HepG2 (cell line): Measurements from ENCODE around the gene VPS13C. TPM values are rescaled to one million over a fixed set of nuclear protein-coding genes. Genes with fewer than 3 reads are reported as not detected.

Experiments
- ATAC-seq: fragments of 200-7000 bp; cut with Tn5 transposase; 3 replicates; pipeline ENCODE4 v1.9.1; 2020; ENCODE audit warnings: mild to moderate bottlenecking, moderate library complexity
- Bru-seq: library from RNA; stranded (reverse); fragments of 400-500 nt; gene quantifications from one replicate; lab custom pipeline; 2021; lab: Mats Ljungman, UMichigan
- BruChase-seq, 2 experiments: library from RNA; stranded (reverse); fragments of 400-500 nt; gene quantifications; one replicate each; lab custom pipeline; 2021; lab: Mats Ljungman, UMichigan
- BruUV-seq: library from RNA; stranded (reverse); fragments of 400-500 nt; replicated peaks from 2 replicates; lab custom pipeline; 2021; lab: Mats Ljungman, UMichigan
- CTCF ChIA-PET: fragments of 300-600 bp; formaldehyde crosslinking; extraction: SDS; loops from one replicate; lab custom pipeline; 2021; ENCODE audit warnings: low total read pairs, inconsistent platforms, low intra/inter-chr PET ratio; lab: Yijun Ruan, JAX
- POLR2A ChIA-PET: fragments of 350-600 bp; sonication (Branson Sonifier 250); formaldehyde crosslinking; loops from one replicate; lab custom pipeline; 2020; ENCODE audit warnings: antibody characterized with exemption, inconsistent platforms; lab: Yijun Ruan, JAX
- DNase-seq: peaks from one replicate; pipeline ENCODE4 v3.0.0-alpha.2; 2015; ENCODE audit warnings: low spot score
- FAIRE-seq: peaks from 3 replicates; lab custom pipeline; 2011; peaks lifted over from hg19 to GRCh38; lab: Jason Lieb, UNC
- H2AFZ ChIP-seq: one replicate; pipeline ENCODE4 v1.6.1; 2011; ENCODE audit warnings: low read length, inconsistent platforms
- H3K27ac ChIP-seq: fragments of 300-600 bp; 3 replicates; pipeline ENCODE4 v1.8.0; 2011; ENCODE audit warnings: mixed run types, mild to moderate bottlenecking, mixed read lengths, low read length, inconsistent platforms; ENCODE audit not compliant: insufficient read depth; ENCODE audit errors: extremely low read length
- H3K27me3 ChIP-seq, 2 experiments: fragments of 200-600 bp in 1 of 2; 2 replicates in 1 of 2; 3 replicates in 1 of 2; pipeline versions ENCODE4 v1.6.0 to v1.8.0; 2011; ENCODE audit warnings: low read length in 2 of 2, mild to moderate bottlenecking in 2 of 2, moderate library complexity in 2 of 2, inconsistent platforms in 1 of 2; ENCODE audit not compliant: insufficient read depth in 2 of 2, control insufficient read depth in 1 of 2
- H3K36me3 ChIP-seq, 2 experiments: fragments of 200-600 bp in 1 of 2; replicated peaks in 1 of 2; 2 replicates in 1 of 2; 3 replicates in 1 of 2; pipeline versions ENCODE4 v1.5.1 to v1.8.0; 2011; ENCODE audit warnings: low read length in 2 of 2, inconsistent platforms in 1 of 2; ENCODE audit not compliant: insufficient read depth in 2 of 2, control insufficient read depth in 1 of 2
- H3K4me1 ChIP-seq: 2 replicates; pipeline ENCODE4 v1.5.1; 2012; ENCODE audit warnings: low read length, inconsistent platforms; ENCODE audit not compliant: insufficient read depth
- H3K4me2 ChIP-seq: 2 replicates; pipeline ENCODE4 v1.6.0; 2011; ENCODE audit warnings: low read depth, low read length, inconsistent platforms
- H3K4me3 ChIP-seq, 3 experiments: fragments of 200-600 bp in 1 of 3; sonication (generic), shearing (Covaris generic) in 1 of 3; replicated peaks in 1 of 3; 2 replicates each; pipeline ENCODE4 v1.5.1; 2011 to 2016; ENCODE audit warnings: low read length in 3 of 3, inconsistent platforms in 2 of 3, low read depth in 2 of 3, mild to moderate bottlenecking in 2 of 3, control low read depth in 1 of 3, mixed read lengths in 1 of 3; ENCODE audit not compliant: insufficient read depth in 1 of 3
- H3K79me2 ChIP-seq: one replicate; pipeline ENCODE4 v1.6.1; 2011; ENCODE audit warnings: low read length, inconsistent platforms; ENCODE audit not compliant: insufficient read depth
- H3K9ac ChIP-seq: 2 replicates; pipeline ENCODE4 v1.6.0; 2011; ENCODE audit warnings: mild to moderate bottlenecking, low read depth, low read length, inconsistent platforms; ENCODE audit not compliant: insufficient read depth
- H3K9me3 ChIP-seq: 2 replicates; pipeline ENCODE4 v1.5.1; 2012; ENCODE audit warnings: mild to moderate bottlenecking, low read length
- H4K20me1 ChIP-seq: 2 replicates; pipeline ENCODE4 v1.6.0; 2011; ENCODE audit warnings: inconsistent platforms, mild to moderate bottlenecking, low read length, moderate library complexity; ENCODE audit not compliant: insufficient read depth
- CHD4 ChIP-seq: fragments of 200-600 bp; sonication (generic); IDR thresholded peaks from 2 replicates; pipeline ENCODE4 v1.7.0; 2017; ENCODE audit warnings: mild to moderate bottlenecking, low read length, borderline replicate concordance
- EZH2 ChIP-seq: conservative IDR thresholded peaks from 2 replicates; pipeline ENCODE4 v1.6.1; 2012; ENCODE audit warnings: mild to moderate bottlenecking, low read depth, low read length, moderate library complexity
- MEF2D ChIP-seq: sonication (generic); formaldehyde crosslinking; IDR thresholded peaks from 2 replicates; pipeline ENCODE4 v1.5.1; 2020; ENCODE audit warnings: mild to moderate bottlenecking, missing genetic modification reagents
- SP4 ChIP-seq: sonication (generic); formaldehyde crosslinking; IDR thresholded peaks from 2 replicates; pipeline ENCODE4 v1.8.1; 2023; ENCODE audit warnings: mild to moderate bottlenecking, missing genetic modification reagents
- TGIF2 ChIP-seq: IDR thresholded peaks from 2 replicates; pipeline ENCODE4 v1.6.1; 2016; ENCODE audit warnings: control low read depth, missing compliant biosample characterization
- TOE1 ChIP-seq: sonication (generic); formaldehyde crosslinking; IDR thresholded peaks from 2 replicates; pipeline ENCODE4 v1.4.0; 2020; ENCODE audit warnings: mild to moderate bottlenecking, missing genetic modification reagents
- ZBTB38 ChIP-seq: sonication (generic); formaldehyde crosslinking; IDR thresholded peaks from 2 replicates; pipeline ENCODE4 v1.5.1; 2020; ENCODE audit warnings: mild to moderate bottlenecking, missing genetic modification reagents
- ZNF274 ChIP-seq: sonication (generic); formaldehyde crosslinking; IDR thresholded peaks from 2 replicates; pipeline ENCODE4 v1.5.1; 2020; ENCODE audit warnings: mild to moderate bottlenecking, missing genetic modification reagents
- ZNF446 ChIP-seq: sonication (generic); formaldehyde crosslinking; IDR thresholded peaks from 2 replicates; pipeline ENCODE4 v1.5.0; 2020; ENCODE audit warnings: mild to moderate bottlenecking, missing genetic modification reagents
- WGBS: methylation state at CpG from one replicate; pipeline ENCODE4 v1.1.6; 2017; ENCODE audit warnings: low lambda C conversion rate; 5-methylcytosine and 5-hydroxymethylcytosine counted together
- in situ Hi-C: cut with HindIII; loops from 2 replicates; pipeline ENCODE4 v1.10.0; 2017; ENCODE audit warnings: low pct_unique_long_range_greater_than_20kb; ENCODE audit not compliant: extremely low pct_ligation_motif_present
- intact Hi-C: fragments of 100-400 bp; cut with micrococcal nuclease; formaldehyde crosslinking; loops from one replicate; pipeline ENCODE4 v1.10.0; 2022; ENCODE audit not compliant: unreplicated experiment
- long read RNA-seq, 2 experiments: library from RNA in 1 of 2; library from polyadenylated mRNA in 1 of 2; stranded (forward) in 1 of 2; unstranded in 1 of 2; transcript quantifications; one replicate each; pipeline ENCODE4 v2.0.0, GENCODE V29; 2019 to 2022
- polyA minus RNA-seq, 3 experiments: library from RNA; depleted of rRNA, polyadenylated mRNA; stranded (reverse); fragments of >200 nt; gene quantifications; 2 replicates each; pipeline ENCODE4 v1.2.3, GENCODE V29; 2011; ENCODE audit warnings: low replicate concordance in 1 of 3
- polyA plus RNA-seq, 8 experiments: library from polyadenylated mRNA; depleted of rRNA in 3 of 8; stranded (reverse) in 7 of 8; unstranded in 1 of 8; fragments of >200 nt; fragmentation: Illumina TruSeq in 4 of 8; extraction: Trizol in 4 of 8; gene quantifications; 2 replicates each; pipeline versions ENCODE4 v1.2.1 to v1.2.3, GENCODE V29; 2011 to 2016; ENCODE audit warnings: low read depth in 4 of 8, missing spikeins in 1 of 8, mixed read lengths in 1 of 8; ENCODE audit not compliant: insufficient read depth in 1 of 8
- total RNA-seq, 5 experiments: library from RNA; depleted of rRNA; stranded (reverse); fragments of >200 nt; fragmentation: Illumina TruSeq; extraction: Trizol; gene quantifications; 2 replicates each; pipeline ENCODE4 v1.2.3, GENCODE V29; 2016; ENCODE audit warnings: low read depth in 1 of 5
- TF ChIP-seq, protein P1 (sequence below): sonication (generic); formaldehyde crosslinking; IDR thresholded peaks from 2 replicates; pipeline ENCODE4 v1.4.0; 2020; ENCODE audit warnings: mild to moderate bottlenecking, missing genetic modification reagents
- TF ChIP-seq, protein P2 (sequence below): sonication (generic); formaldehyde crosslinking; IDR thresholded peaks from 2 replicates; pipeline ENCODE4 v1.5.0; 2020; ENCODE audit warnings: missing genetic modification reagents

Gene VPS13C
- total RNA-seq (2016; rRNA removed; fragmentation: Illumina TruSeq; extraction: Trizol) = 26.8 and 27.6 TPM in 2 replicates
- 3.3 and 3.6 TPM in 2 replicates for total RNA-seq (2016; cell fraction: cytosol; rRNA removed; fragmentation: Illumina TruSeq; extraction: Trizol; ENCODE audit: low read depth)
- 24.0 and 25.4 TPM in 2 replicates for total RNA-seq (2016; cell fraction: insoluble cytoplasmic fraction; rRNA removed; fragmentation: Illumina TruSeq; extraction: Trizol)
- total RNA-seq (2016; cell fraction: membrane; rRNA removed; fragmentation: Illumina TruSeq; extraction: Trizol) = 3.6 and 4.9 TPM in 2 replicates
- 89.1 and 91.0 TPM in 2 replicates for total RNA-seq (2016; cell fraction: nucleus; rRNA removed; fragmentation: Illumina TruSeq; extraction: Trizol)
- 9.1 and 10.9 TPM in 2 replicates for polyA plus RNA-seq (2011; rRNA removed)
- 3.6 and 5.3 TPM in 2 replicates for polyA plus RNA-seq (2011; cell fraction: cytosol; rRNA removed)
- polyA plus RNA-seq (2011; cell fraction: nucleus; rRNA removed) = 21.5 and 22.4 TPM in 2 replicates
- polyA plus RNA-seq (2012) = 13.0 and 13.7 TPM in 2 replicates
- 0.58 and 0.61 TPM in 2 replicates for polyA plus RNA-seq (2016; cell fraction: cytosol; fragmentation: Illumina TruSeq; extraction: Trizol; ENCODE audit: low read depth)
- 10.6 and 13.4 TPM in 2 replicates for polyA plus RNA-seq (2016; cell fraction: insoluble cytoplasmic fraction; fragmentation: Illumina TruSeq; extraction: Trizol; ENCODE audit: low read depth)
- polyA plus RNA-seq (2016; cell fraction: membrane; fragmentation: Illumina TruSeq; extraction: Trizol; ENCODE audit: low read depth) = 0.87 and 1.5 TPM in 2 replicates
- polyA plus RNA-seq (2016; cell fraction: nucleus; fragmentation: Illumina TruSeq; extraction: Trizol; ENCODE audit: insufficient read depth, low read depth) = 51.1 and 54.5 TPM in 2 replicates
- 35.0 and 40.3 TPM in 2 replicates for polyA minus RNA-seq (2011; rRNA and poly(A)+ RNA removed; ENCODE audit: low replicate concordance)
- 33.1 and 34.0 TPM in 2 replicates for polyA minus RNA-seq (2011; cell fraction: cytosol; rRNA and poly(A)+ RNA removed)
- polyA minus RNA-seq (2011; cell fraction: nucleus; rRNA and poly(A)+ RNA removed) = 230 and 238 TPM in 2 replicates
- percentile 82 among the genes with signal in this experiment for Bru-seq, nascent RNA
- percentile 82 among the genes with signal in this experiment for BruChase-seq, experiment 1, labeled RNA remaining after a 6-hour chase
- BruChase-seq, experiment 2, labeled RNA remaining after a 2-hour chase = percentile 85 among the genes with signal in this experiment
- long read RNA-seq, experiment 1, partial matches to known transcripts = 5 of 6 reads
- long read RNA-seq, experiment 1, other reads (novel, unspliced or antisense) = 1 of 6 reads
- long read RNA-seq, experiment 2, partial matches to known transcripts = 0 of 5 reads
- long read RNA-seq, experiment 2, other reads (novel, unspliced or antisense) = 5 of 5 reads

DNA sequence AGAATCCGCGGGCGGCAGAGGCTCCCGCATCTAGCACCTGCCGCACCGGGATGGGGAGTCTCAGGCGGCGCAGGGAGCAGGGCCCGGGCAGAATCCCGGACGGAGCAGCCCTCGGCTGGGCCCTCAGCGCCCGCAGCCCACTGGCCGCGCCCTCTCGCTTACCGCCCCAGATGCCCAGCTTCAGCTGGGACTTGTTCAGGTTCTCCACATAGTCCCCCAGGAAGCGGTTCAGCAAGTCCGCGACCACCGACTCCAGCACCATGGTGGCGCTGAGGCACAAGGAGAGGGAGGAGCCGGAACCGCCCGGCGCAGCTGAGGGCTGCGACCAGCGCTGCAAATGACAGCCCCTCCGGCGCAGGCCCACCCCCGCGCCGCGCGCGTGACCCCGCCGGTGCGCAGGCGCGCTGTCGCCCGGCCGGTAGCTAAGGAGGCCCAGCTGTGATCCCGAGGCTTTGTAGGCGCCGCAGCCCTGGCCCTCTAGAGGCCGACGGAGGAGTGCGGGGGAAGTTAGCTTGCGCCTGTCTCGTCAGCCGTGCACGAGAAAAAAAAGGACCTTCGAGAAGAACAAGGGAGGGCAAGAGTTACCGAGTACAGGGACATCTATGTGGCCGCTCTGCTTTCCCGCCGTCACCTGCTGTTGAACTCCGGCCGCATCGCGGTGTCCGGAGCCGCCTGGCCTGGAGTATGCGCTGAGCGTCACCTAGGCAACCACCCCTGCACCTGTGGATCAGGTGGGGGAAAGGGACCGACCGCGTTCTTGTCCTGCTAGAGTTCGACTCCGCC lies at the start of gene VPS13C:
TSS of gene VPS13C (minus strand) at position 335 of the 783 bp plus-strand sequence. CDS start at position 262, 73 bp downstream.
- Histone ChIP-seq H3K27ac (peak within 1 kb of the TSS; percentile 75), H3K36me3 (no peaks in the 10 kb centered on the region), H3K4me2 (peak within 1 kb of the TSS; percentile 95), H3K4me1 (peaks cover 26% of the 10 kb centered on the region), H3K79me2 (peaks cover 31% of the 10 kb centered on the region), H3K9me3 (no peaks in the 10 kb centered on the region), H3K4me3 (peak within 1 kb of the TSS; percentile 80 to 96 (median 95)), H4K20me1 (no peaks in the 10 kb centered on the region), H3K9ac (peak within 1 kb of the TSS; percentile 83), H3K27me3 (peaks cover 0 to 3% of the 10 kb centered on the region in 2 experiments; a peak in 1 of 5 replicates), H2AFZ (peak within 1 kb of the TSS; percentile 73)
- ATAC-seq (peak; percentile 94), FAIRE-seq (no peak), DNase-seq (peak; percentile 90)
- ChIA-PET CTCF (no interaction called here), POLR2A (interaction anchor here (1.0 kb wide), 1 partner anchor 14 kb away, joined by 3 read pairs; no protein-coding TSS in a partner anchor)
- WGBS = 2% methylated on average over 17 of the region's 73 CpGs
- in situ Hi-C loops = no loop called here
- intact Hi-C loops = no loop called here
- BruUV-seq = no TSS peak
- TF ChIP-seq, protein P1, sequence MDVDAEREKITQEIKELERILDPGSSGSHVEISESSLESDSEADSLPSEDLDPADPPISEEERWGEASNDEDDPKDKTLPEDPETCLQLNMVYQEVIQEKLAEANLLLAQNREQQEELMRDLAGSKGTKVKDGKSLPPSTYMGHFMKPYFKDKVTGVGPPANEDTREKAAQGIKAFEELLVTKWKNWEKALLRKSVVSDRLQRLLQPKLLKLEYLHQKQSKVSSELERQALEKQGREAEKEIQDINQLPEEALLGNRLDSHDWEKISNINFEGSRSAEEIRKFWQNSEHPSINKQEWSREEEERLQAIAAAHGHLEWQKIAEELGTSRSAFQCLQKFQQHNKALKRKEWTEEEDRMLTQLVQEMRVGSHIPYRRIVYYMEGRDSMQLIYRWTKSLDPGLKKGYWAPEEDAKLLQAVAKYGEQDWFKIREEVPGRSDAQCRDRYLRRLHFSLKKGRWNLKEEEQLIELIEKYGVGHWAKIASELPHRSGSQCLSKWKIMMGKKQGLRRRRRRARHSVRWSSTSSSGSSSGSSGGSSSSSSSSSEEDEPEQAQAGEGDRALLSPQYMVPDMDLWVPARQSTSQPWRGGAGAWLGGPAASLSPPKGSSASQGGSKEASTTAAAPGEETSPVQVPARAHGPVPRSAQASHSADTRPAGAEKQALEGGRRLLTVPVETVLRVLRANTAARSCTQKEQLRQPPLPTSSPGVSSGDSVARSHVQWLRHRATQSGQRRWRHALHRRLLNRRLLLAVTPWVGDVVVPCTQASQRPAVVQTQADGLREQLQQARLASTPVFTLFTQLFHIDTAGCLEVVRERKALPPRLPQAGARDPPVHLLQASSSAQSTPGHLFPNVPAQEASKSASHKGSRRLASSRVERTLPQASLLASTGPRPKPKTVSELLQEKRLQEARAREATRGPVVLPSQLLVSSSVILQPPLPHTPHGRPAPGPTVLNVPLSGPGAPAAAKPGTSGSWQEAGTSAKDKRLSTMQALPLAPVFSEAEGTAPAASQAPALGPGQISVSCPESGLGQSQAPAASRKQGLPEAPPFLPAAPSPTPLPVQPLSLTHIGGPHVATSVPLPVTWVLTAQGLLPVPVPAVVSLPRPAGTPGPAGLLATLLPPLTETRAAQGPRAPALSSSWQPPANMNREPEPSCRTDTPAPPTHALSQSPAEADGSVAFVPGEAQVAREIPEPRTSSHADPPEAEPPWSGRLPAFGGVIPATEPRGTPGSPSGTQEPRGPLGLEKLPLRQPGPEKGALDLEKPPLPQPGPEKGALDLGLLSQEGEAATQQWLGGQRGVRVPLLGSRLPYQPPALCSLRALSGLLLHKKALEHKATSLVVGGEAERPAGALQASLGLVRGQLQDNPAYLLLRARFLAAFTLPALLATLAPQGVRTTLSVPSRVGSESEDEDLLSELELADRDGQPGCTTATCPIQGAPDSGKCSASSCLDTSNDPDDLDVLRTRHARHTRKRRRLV (CRISPR knock-in tag) = peak; percentile 46; the same call in 1 of the 2 replicates
- TF ChIP-seq, protein P2, sequence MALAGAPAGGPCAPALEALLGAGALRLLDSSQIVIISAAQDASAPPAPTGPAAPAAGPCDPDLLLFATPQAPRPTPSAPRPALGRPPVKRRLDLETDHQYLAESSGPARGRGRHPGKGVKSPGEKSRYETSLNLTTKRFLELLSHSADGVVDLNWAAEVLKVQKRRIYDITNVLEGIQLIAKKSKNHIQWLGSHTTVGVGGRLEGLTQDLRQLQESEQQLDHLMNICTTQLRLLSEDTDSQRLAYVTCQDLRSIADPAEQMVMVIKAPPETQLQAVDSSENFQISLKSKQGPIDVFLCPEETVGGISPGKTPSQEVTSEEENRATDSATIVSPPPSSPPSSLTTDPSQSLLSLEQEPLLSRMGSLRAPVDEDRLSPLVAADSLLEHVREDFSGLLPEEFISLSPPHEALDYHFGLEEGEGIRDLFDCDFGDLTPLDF = peak; percentile 85
- TF ChIP-seq TGIF2 (CRISPR knock-in tag) (0 out of 2 replicates have a peak, but pooled peaks have one; percentile 76), MEF2D (CRISPR knock-in tag) (0 out of 2 replicates have a peak, but pooled peaks have one; percentile 29), ZBTB38 (peak; percentile 66; the same call in 1 of the 2 replicates), ZNF446 (CRISPR knock-in tag) (no peak), ZNF274 (CRISPR knock-in tag) (0 out of 2 replicates have a peak, but pooled peaks have one; percentile 34), TOE1 (no peak), SP4 (CRISPR knock-in tag) (peak; percentile 28; the same call in 1 of the 2 replicates), EZH2 (no peak), CHD4 (no peak)
